Suprapubic skin (tissue), 3 donors: ENCODE results near the gene MCOLN3.

Experiments
- CTCF ChIP-seq, 2 donors: fragments of 200-600 bp in 1 of 2; fragments of 450-650 bp in 1 of 2; sonication (generic) in 1 of 2; IDR thresholded peaks; one replicate each; pipeline ENCODE4 v1.5.1; 2016 to 2019; ENCODE audit warnings: antibody characterized with exemption in 2 of 2, mild to moderate bottlenecking in 1 of 2, moderate library complexity in 1 of 2
- EP300 ChIP-seq: sonication (generic); formaldehyde crosslinking; IDR thresholded peaks from one replicate; pipeline ENCODE4 v1.6.1; 2017; ENCODE audit warnings: antibody characterized with exemption
- POLR2A ChIP-seq, 2 donors: fragments of 450-650 bp; IDR thresholded peaks; one replicate each; pipeline ENCODE4 v1.6.1; 2017; ENCODE audit warnings: antibody characterized with exemption in 2 of 2, mild to moderate bottlenecking in 2 of 2, moderate library complexity in 2 of 2

- TF ChIP-seq CTCF (IDR thresholded peaks at IDR 0.05), result no peak
- TF ChIP-seq POLR2A (IDR thresholded peaks at IDR 0.05), result no peak
- no peak for TF ChIP-seq EP300
Observed at GRCh38 chr1:85062425-85063026, 14.2 kb upstream of the MCOLN3 start.
